ENCODE data around the gene DOCK11. TPM values are rescaled to one million over a fixed set of nuclear protein-coding genes. Genes with fewer than 3 reads are reported as not detected.
"Not testable (repeated sequence)": the region's sequence is repeated elsewhere in the genome, so short reads cannot be mapped to it uniquely, and the experiment has no call there.

DOCK11 gene
- total RNA-seq, 4 donors from 2014 or later = 13.1 to 33.1 (median 25.4) TPM

GRCh38 chrX:118698516-118699170, 203.0 kb downstream of the DOCK11 start:
- no peaks in the 10 kb centered on the region for H3K27me3 ChIP-seq
- TF ChIP-seq POLR2A (IDR thresholded peaks at IDR 0.05) (no peak), CTCF (IDR thresholded peaks at IDR 0.05) (no peak)
- no peaks in the 10 kb centered on the region for H3K36me3 ChIP-seq
- DNase-seq = no peak
- intact Hi-C loops (cut with DNase I; ENCODE audit: low total_unique reads) = no loop called here
- H3K4me1 ChIP-seq = no peaks in the 10 kb centered on the region
- no peaks in the 10 kb centered on the region for H3K9me3 ChIP-seq
- H3K4me3 ChIP-seq = no peak overlapping the region
- no peak overlapping the region for H3K27ac ChIP-seq

- H3K27ac ChIP-seq = no peak overlapping the region
- H3K9me3 ChIP-seq = no peaks in the 10 kb centered on the region
- no peaks in the 10 kb centered on the region for H3K27me3 ChIP-seq
- H3K4me3 ChIP-seq = no peak overlapping the region
- no peaks in the 10 kb centered on the region for H3K36me3 ChIP-seq
- intact Hi-C loops (cut with DNase I; ENCODE audit: low total_unique reads) = no loop called here
- no peak for DNase-seq
- no peak for TF ChIP-seq POLR2A (IDR thresholded peaks at IDR 0.05)
- TF ChIP-seq CTCF (IDR thresholded peaks at IDR 0.05) = no peak
- no peaks in the 10 kb centered on the region for H3K4me1 ChIP-seq
Measured at GRCh38 chrX:118702741-118703140, 207.1 kb downstream of the DOCK11 start.

GRCh38 chrX:118706681-118707080, 211.1 kb downstream of the DOCK11 start:
- no peak overlapping the region for H3K4me3 ChIP-seq
- TF ChIP-seq CTCF (IDR thresholded peaks at IDR 0.05) (no peak), POLR2A (IDR thresholded peaks at IDR 0.05) (no peak)
- H3K27ac ChIP-seq = no peak overlapping the region
- intact Hi-C loops (cut with DNase I; ENCODE audit: low total_unique reads) = no loop called here
- no peaks in the 10 kb centered on the region for H3K36me3 ChIP-seq
- no peak for DNase-seq
- H3K9me3 ChIP-seq = no peaks in the 10 kb centered on the region
- no peaks in the 10 kb centered on the region for H3K27me3 ChIP-seq
- no peaks in the 10 kb centered on the region for H3K4me1 ChIP-seq

DNA sequence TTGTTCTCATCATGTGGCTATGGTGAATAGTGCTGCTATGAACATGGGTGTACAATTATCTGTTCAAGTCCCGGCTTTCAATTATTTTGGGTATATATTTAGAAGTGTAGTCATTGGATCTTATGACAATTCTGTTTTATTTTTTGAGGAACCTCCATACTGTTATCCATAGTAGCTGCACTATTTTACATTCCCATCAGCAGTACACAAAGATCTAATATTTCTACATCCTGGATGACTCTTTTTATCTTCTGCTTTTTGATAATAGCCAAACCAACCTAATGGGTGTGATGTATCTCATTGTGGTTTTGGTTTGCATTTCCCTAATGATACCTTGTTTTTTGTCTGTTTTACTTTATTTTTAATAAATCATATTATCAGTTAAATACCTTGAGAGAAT, 218.9 kb downstream of the DOCK11 start:
- intact Hi-C loops (cut with DNase I; ENCODE audit: low total_unique reads) = no loop called here
- Histone ChIP-seq H3K9me3 (no peaks in the 10 kb centered on the region), H3K27ac (no peak overlapping the region), H3K36me3 (no peaks in the 10 kb centered on the region), H3K4me1 (no peaks in the 10 kb centered on the region), H3K27me3 (no peaks in the 10 kb centered on the region), H3K4me3 (no peak overlapping the region)
- no peak for DNase-seq
- TF ChIP-seq POLR2A (IDR thresholded peaks at IDR 0.05) (no peak), CTCF (IDR thresholded peaks at IDR 0.05) (no peak)

GRCh38 chrX:118715917-118716316, 220.3 kb downstream of the DOCK11 start:
- H3K36me3 ChIP-seq; DNase-seq; H3K4me1 ChIP-seq; intact Hi-C loops (cut with DNase I; ENCODE audit: low total_unique reads); H3K27ac ChIP-seq; H3K4me3 ChIP-seq; H3K27me3 ChIP-seq; H3K9me3 ChIP-seq: not testable (repeated sequence)

DNA sequence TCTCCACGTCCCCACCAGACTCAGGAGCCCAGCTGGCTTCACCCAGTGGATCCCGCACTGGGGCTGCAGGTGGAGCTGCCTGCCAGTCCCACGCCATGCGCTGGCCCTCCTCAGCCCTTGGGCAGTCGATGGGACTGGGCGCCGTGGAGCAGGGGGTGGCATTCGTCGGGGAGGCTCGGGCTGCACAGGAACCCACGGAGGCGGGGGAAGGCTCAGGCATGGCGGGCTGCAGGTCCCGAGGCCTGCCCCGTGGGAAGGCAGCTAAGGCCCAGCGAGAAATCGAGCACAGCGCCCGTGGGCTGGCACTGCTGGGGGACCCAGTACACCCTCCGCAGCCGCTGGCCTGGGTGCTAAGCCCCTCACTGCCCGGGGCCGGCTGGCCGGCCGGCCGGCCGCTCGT, 221.2 kb downstream of the DOCK11 start:
- H3K4me1 ChIP-seq; H3K27ac ChIP-seq; H3K27me3 ChIP-seq; H3K4me3 ChIP-seq; H3K9me3 ChIP-seq; intact Hi-C loops (cut with DNase I; ENCODE audit: low total_unique reads); H3K36me3 ChIP-seq; DNase-seq: not testable (repeated sequence)

Data from uterus (tissue), 4 donors.